HG02642 (cell line): Measurements from ENCODE around the gene RTF1.
"Not testable (repeated sequence)": the region's sequence is repeated elsewhere in the genome, so short reads cannot be mapped to it uniquely, and the experiment has no call there.

ENCODE experiments used
- ATAC-seq: cut with Tn5 transposase; IDR thresholded peaks from one replicate; pipeline ENCODE4 v1.9.1; 2021; ENCODE audit warnings: mild to moderate bottlenecking; ENCODE audit not compliant: unreplicated experiment, poor library complexity

Gene RTF1

DNA sequence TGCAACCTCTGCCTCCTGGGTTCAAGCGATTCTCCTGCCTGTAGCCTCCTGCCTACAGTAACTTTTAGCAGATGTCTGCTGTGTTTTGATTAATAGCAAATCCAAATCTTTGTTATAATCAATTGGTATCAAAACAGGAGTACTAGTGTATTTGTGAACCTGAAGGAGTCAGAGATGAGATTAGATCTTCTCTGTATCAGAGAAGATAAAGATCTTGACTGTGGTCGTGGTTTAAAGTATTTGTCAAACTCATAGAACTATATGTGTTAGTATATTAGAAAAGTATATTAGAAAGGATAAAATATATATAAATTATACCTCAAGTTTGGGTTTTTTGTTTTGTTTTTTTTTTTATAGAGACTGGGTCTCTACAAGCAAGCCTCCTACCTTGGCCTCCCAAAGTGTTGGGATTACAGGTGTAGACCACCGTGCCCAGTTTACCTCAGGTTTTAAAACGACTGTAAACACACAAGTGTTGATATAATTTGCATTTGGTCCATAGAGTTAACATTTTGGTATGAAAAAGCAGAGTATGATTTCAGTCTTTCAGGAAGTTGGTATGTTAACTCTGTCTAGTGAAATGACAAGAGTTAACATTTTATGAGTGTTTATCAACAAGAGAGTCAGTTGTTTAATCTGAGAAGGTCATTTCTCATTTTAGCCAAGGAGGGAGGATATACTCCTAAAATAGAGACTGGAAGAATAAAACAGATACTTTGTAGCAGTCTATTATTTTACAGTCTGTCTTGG is 18.3 kb downstream of the RTF1 start:
- ATAC-seq, result no peak

DNA sequence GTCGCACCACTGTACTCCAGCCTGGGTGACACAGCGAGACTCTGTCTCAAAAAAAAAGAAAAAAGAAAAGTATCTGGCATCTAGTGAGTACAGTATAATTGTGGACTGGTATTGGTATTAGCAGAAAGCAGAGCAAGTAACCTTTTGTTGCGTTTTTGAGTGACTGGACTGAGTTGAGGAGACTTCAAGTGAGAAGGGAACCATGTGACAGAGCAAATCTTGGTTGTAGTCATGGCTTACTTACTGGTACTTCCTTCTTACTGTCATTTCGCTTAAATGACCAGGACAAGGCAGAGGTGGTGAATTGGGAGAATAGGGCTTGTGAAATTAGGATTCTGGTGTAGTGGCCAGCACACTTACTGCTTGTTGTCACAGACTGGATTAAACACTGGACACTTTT is 20.6 kb downstream of the RTF1 start:
- ATAC-seq, result no peak

DNA sequence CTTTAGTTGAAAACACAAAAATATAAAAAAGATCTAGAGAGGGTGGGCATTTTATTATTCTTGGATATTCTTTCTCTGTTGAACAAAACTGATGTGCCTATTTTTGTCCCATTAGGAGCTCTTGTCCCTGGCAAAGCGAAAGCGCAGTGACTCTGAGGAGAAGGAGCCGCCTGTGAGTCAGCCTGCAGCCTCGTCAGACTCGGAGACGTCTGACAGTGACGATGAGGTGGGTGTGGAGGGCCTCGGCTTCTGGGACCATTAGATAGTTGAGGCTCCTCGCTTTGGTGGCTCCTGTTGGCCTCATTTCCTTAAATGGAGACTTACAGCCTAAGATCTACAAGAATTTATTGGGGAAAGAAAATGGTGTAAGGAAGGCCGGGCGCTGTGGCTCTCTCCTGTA is 21.3 kb downstream of the RTF1 start:
- ATAC-seq, result no peak

DNA sequence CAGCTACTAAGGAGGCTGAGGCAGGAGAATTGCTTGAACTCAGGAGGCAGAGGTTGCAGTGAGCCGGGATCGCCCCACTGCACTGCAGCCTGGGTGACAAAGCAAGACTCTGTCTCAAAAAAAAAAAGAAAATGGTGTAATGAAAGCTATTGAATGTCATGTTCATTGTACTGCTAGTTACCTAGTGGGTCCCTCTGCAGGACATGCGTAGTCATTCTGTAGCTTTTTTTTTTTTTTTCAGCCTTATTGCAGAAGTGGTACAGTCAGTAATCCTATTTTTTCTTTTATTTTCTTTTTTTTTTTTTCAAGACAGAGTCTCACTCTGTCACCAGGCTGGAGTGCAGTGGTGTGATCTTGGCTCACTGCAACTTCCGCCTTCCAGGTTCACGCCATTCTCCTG is 21.9 kb downstream of the RTF1 start:
- not testable (repeated sequence) for ATAC-seq

DNA sequence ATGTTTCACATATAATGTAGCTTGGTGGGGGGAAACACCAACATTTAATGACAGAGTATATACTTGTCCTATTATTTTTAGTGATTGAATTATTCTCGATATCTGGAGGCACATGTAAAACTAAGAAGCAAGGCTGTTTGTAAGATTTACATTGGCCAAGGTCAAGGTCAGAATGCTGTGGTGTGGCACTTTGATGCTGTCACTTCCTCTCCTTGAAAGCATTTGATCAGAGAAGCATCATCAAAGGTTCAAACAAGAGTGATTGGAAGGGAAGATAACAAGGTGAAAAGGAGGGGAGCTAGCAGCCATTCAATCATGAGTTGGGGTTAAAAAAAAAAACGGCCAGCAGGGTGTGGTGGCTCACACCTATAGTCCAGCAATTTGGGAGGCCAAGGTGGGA is 26.4 kb downstream of the RTF1 start:
- no peak for ATAC-seq

DNA sequence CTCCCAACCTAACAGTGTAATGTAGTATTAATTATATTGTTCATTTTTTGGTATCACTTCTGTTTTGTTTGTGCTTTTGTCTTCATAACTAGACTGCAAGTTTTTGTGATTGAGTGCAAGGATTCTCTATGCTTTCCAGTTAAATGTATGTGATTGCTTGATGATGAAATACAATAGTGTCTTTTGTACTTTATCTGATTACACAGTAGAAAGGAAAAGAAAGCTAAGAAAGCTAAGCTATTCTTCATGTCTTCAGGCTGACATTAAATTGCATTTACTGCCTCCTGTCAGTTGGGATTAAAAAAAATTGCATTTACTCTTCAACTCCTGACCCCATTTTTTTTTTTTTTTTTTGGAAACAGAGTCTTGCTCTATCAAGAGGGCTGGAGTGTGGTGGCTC is 28.5 kb downstream of the RTF1 start:
- no peak for ATAC-seq

DNA sequence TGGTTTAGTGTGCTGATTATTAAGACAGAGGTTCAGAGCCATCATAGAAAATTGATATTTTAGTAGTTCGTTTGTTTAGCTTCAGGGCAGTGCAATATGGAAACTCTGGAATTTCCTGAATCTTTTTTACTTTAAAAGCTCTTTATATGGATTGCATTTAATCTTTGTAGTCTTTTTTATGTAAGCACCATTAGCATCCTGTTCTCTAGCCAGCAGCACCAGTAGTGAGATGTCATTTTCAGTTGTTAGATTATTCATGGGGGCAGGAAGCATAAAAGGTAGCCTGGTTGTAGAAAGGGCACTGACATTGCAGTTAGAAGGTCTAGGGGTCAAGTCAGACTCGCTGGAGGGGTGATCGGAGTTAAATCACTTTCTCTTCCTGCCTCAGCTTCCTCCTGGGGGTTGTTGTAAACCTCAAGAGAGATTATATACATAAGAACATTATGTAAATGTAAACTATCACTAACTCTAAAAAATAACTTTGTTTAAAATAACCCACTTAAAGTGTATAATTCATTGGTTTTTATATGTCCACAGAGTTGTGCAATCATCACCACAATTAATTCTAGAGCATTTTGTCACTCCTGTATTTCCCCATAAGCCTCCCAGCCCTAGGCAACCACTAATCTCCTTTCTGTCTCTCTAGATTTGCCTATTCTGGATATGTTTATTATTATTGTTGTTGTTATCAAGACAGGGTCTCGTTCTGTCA is 45.3 kb downstream of the RTF1 start:
- no peak for ATAC-seq

DNA sequence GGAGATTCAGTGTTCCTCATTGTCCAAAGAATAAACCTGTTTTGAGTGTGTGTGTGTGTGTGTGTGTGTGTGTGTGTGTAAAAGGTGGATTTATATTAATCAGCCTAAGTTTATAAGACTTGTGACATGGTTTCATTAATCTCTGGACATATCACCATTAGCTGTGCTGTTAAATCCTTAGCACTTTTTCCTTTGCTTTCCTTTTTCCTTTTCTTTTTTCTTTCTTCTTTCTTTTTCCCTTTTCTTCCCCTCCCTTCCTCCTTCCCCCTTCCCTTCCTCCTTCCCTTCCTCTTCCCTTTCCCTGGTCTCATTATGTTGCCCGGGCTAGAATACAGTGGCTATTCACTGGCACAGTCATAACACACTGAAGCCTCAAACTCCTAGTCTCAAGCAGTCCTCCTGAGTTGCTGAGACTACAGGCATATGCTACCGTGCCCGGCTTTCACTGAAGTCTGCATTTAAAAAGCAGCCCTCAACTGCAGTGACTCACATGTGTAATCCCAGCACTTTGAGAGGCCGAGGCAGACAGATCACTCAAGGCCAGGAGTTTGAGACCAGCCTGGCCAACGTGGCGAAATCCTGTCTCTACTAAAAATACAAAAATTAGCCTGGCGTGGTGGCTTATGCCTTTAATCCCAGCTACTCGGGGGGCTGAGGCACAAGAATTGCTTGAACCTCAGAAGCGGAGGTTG is 48.1 kb downstream of the RTF1 start:
- ATAC-seq, result no peak

DNA sequence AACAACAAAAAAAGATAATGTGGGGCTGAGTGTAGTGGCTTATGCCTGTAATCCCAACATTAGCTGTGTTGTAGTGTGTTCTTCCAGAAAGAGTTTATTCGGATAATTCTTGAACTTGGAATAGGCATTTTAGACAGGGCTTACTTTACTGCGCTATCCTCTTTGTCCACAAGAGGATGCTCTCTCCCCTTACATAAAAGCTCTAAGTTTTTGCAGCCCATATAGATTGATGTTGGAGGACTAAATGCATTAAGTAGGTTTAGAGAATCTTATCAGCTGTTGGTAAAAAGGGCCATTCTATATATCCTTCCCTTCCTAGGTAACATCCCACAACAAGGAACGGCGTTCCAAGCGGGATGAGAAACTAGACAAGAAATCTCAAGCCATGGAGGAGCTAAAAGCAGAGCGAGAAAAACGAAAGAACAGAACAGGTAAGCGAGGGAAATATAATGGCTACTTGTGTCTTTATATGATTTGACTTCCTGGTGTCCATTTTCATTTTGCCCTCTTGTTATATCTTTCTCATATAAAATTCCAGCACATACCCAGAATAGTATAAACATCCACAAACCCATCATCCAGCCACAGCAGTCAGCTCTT is 49.0 kb downstream of the RTF1 start:
- ATAC-seq, result no peak

DNA sequence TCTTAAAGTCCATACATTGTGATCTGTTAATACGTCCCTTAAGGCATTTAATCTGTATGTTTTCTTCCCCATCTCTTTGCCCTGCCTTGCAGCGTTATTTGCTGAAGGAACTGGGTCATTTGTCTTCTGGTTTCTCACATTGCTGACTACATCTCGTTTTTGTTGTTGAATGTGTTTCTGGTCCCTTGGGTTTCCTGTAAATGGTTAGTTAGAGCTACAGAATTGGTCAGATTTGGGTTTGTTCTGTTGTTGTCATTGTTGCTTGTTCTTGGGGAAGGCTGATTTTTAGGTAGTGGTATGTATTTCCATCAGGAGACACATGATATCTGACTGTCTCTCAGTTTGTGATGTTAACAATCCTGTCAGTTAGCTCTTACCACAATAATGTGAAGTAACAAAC is 49.8 kb downstream of the RTF1 start:
- ATAC-seq, result no peak

DNA sequence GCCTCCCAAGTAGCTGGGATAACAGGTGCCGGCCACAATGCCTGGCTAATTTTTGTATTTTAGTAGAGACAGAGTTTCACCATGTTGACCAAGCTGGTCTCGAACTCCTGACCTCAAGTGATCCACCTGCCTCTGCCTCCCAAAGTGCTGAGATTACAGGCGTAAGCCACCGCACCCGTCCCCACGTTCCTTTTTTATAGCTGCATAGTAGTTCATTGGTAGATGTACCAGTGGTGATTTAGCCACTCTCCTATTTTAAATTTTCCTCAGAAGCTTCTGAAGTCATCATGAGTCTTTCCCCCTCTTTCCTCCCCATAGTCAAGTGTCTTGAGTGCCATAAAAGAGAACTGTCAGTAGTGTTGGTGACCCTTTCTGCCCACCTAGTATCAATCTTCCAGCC is 52.7 kb downstream of the RTF1 start:
- ATAC-seq, result not testable (repeated sequence)

DNA sequence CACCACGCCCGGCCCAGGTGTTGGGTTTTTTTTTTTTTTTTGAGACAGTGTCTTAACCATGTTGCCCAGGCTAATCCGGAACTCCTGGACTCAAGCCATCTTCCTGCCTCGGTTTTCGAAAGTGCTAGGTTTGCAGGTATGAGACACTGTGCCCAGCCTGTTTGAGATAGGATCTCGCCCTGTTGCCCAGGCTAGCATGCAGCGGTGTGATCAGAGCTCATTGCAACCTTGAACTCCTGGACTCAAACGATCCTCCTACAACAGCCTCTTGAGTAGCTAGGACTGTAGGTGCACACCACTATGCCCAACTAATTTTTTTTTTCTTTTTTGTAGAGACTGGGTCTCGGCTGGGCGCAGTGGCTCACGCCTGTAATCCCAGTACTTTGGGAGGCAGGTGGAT is 56.5 kb downstream of the RTF1 start:
- no peak for ATAC-seq

DNA sequence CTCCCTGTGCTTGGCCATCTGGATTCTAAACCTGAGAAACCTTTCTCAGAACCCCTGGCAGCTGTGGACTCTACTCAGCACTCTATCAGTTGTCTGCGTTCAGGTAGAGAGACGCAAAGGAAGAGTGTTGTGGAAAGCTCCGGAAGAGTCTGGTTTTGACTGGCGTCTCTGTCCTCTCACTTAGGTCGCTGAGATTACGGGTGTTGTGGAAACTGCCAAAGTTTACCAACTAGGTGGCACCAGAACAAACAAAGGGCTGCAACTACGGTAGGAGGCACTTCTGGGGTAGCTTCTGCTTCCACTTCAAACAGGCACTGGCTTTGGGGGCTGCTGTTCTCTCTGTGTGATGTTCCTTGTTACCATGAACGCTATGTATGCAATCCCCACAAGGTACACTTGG is 57.5 kb downstream of the RTF1 start:
- ATAC-seq, result no peak

DNA sequence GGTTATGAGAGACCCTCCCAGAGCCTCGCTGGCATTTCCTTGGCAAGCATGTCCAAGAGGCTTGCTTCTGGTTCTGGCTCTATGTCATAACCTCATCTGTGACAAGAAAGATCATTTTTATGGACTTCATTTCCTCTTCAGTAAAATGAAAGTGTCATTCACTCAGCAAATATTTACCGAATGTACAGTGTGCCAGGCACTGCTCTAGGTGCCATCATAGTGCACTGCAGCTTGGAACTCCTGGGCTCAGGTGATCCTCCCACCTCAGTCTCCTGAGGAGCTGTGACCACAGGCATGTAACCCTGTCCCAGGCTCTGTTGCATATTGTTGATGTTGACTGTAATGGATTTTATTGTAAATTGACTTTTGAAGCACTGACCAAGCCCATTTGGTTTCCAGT is 58.0 kb downstream of the RTF1 start:
- ATAC-seq, result no peak

DNA sequence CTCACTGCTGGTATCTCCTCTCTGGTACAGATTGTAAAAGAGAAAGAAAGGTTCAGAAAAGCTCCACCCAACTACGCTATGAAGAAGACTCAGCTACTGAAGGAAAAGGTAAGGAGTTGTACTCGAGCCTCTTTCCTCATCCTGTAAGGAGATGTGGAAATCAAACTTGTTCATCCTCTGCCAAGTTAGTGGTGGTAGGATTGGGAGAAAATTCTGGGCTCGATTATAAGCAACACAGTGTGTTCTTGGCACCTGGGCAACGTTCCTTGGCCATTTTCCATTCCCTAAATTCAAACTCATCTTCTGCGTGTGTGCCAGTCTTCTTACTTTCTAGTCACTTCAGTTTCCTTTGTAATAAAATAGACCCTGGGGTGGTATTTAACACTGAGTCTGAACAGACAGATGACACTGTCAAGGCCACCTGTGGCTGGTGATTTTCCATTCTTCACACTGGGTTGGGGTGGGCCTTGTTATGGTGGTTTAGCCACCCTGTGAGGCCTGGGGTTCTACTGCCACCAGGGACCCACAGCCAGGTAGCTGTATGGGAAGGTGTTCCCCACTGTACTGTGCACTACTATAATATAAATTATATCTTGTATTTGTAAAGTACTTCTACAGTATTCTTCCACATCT is 59.6 kb downstream of the RTF1 start:
- ATAC-seq, result no peak

DNA sequence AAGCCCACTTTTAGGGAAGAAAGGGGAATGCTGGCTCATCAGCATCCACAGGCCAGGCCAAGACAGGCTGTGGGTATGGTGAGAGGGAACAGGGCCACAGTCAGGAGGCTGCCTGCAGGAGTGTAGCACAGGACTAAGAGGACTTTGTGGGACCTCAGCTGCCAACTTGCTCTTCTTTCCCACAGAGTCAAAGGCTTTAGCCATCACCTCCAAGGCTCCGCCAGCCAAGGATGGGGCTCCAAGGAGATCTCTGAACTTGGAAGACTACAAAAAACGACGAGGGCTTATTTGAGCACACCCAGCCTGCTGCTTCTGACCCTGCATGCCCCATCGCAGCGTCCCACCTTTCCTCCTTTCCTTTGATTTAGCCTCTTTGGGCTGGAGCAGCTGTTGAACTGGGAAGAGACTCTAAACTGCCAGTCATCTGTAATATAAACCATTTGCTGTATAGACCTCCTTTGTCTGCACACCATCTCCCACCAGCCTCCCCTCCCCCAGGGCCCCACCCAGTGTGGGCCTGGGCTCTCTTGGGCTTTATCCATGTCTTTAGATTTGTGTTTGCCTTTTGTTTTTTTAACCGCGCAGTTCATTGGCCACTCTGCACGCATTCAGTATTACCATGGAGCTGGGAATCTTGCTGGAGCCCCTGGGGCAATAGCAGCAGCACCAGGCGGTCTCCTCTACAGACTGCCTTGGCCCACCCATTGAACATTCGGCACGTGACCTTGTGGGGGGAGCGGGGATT is 63.7 kb downstream of the RTF1 start:
- no peak for ATAC-seq

DNA sequence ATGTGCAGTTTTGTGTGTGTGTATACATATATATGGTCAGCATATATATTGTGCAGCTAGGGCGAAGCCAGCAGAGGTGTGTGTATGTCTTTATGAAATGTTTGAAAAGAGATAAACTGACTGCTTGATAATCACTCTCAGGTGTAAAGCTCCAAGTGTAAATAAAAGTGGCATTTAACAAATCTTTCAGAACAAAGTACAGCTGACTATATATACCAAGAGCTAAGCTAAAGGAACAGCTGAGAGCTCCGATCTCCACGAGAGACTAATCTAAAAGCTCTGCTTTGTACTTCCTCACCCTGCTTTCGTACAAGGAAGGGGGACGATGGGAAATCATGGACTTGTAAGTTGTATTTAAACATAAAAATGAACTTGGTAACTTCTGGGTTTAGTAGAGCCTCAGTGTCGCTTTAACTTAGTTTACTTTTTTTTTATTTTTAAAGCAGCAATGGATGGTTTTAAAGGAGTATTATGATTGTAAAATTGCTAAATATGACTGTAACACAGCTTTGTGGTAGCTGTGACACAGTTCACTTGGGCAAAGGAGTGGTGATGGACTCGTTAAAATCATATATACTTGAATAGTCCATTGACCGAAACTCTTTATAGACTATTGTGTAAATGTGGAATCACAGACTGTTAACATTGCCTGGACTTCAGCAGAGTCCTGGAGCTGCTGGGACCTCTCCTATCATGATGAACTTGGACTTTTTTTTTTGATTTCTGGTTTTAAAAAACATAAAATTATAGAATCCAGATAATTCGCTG is 65.4 kb downstream of the RTF1 start:
- ATAC-seq, result no peak

DNA sequence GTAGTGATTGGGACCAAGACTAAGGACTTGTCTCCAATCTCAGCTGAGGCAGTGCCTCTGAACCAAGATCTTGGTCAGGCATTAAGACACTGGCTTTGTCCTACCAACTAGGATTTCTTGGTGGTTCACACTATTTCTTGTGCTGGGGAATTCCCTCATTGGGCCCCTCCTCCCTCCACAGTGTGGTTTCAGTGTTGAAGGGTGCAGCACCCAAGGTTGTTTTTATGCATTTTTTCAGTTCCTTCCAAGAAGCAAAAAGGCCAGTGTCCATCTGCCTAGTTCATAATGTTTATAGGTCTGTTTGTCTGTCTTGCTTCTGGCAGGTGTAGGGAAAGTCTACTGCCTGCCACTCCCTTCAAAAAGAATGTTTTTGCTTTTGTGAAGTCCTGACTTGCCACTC is 66.2 kb downstream of the RTF1 start:
- ATAC-seq, result peak; percentile 68

DNA sequence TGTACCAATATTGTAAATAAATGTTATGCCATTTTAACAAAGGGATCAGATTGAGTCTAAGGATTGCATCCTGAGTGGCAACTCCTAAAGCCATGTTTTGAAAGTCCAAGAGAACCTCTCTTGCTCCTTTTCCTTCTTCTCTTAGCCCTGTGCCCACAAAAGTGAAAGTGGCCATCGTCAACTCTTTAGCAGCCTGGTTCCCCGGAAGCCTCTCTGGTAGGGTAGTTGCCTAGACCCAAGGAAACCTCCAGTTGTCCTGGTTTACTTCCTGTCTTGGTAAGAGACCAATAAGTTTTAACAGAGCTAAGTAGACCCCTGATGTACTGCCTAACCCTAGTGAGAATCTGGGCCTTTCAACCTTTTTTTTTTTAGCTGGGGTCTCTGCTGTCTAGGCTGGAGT is 66.6 kb downstream of the RTF1 start:
- ATAC-seq, result no peak
